ENCODE data around the gene ACVR2A.

The ACVR2A gene

DNA sequence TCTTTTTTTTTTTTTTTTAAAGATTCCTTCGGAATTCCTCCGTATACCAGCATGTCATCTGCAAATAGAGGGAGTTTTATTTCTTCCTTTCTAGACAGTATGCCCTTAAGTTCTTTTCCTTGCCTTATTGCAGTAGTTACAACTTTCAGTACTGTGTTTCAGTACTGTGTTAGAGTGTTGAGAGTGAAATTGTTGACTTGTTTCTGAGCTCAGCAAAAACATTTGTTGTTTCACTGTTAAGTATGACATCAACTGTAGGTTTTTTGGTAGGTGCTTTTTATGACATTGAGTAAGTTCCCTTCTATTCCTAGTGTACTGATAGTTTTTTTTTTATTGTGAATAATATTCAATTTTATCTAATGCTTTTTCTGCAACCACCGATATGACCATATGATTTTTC lies 43.9 kb downstream of the ACVR2A start:
- no peaks in the 10 kb centered on the region for H3K27me3 ChIP-seq (replicated peaks in 2 of 5; ENCODE audit: control insufficient read depth in 4 of 5, insufficient read depth in 5 of 5, low read length in 4 of 5)
- WGBS (ENCODE audit: insufficient coverage) = 100% methylated on average over 1 of the region's 3 CpGs
- no peak for DNase-seq
- CTCF ChIA-PET = no interaction called here
- no peaks in the 10 kb centered on the region for H3K9me3 ChIP-seq (ENCODE audit: control extremely low read depth in 1 of 5, control insufficient read depth in 4 of 5, insufficient read depth in 2 of 5, low read depth in 1 of 5, low read length in 4 of 5)
- POLR2A ChIA-PET = no interaction called here
- H3K27ac ChIP-seq (ENCODE audit: insufficient read depth in 1 of 2, low read depth in 1 of 2, low read length in 2 of 2, poor library complexity in 1 of 2, severe bottlenecking in 2 of 2) = no peak overlapping the region
- H3K36me3 ChIP-seq (ENCODE audit: control insufficient read depth in 4 of 4, insufficient read depth in 4 of 4, low read length in 3 of 4) = no peaks in the 10 kb centered on the region
- H3K4me3 ChIP-seq (ENCODE audit: control insufficient read depth in 1 of 7, extremely low read depth in 1 of 7, insufficient read depth in 4 of 7, low read depth in 2 of 7, low read length in 6 of 7) = no peak overlapping the region
- H3K4me1 ChIP-seq (ENCODE audit: control extremely low read depth in 1 of 4, control insufficient read depth in 4 of 4, insufficient read depth in 4 of 4, low read length in 3 of 4) = peaks cover 0 to 6% (median 0%) of the 10 kb centered on the region in 4 experiments

DNA sequence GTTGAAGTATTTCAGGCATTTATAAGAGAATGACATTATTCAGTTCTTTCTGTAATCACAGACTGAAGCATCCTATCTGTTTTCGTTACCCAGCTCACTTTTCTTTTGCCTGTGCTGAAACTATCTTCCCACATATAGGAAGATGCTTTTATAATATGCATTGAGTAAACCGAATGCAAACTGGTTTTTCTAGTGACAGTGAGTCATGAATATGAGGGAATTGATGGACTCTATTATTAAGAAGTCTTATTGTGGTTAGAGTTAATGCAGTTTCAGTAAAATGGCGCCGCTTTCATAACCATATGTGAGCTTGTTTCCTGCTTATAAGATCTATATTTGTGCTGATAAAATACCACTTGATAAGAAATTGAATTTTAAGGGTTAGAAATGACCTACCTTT lies 59.2 kb downstream of the ACVR2A start:
- Histone ChIP-seq H3K27ac (ENCODE audit: insufficient read depth in 1 of 2, low read depth in 1 of 2, low read length in 2 of 2, poor library complexity in 1 of 2, severe bottlenecking in 2 of 2) (no peak overlapping the region), H3K36me3 (ENCODE audit: control insufficient read depth in 4 of 4, insufficient read depth in 4 of 4, low read length in 3 of 4) (no peaks in the 10 kb centered on the region), H3K4me3 (ENCODE audit: control insufficient read depth in 1 of 7, extremely low read depth in 1 of 7, insufficient read depth in 4 of 7, low read depth in 2 of 7, low read length in 6 of 7) (no peak overlapping the region), H3K4me1 (ENCODE audit: control extremely low read depth in 1 of 4, control insufficient read depth in 4 of 4, insufficient read depth in 4 of 4, low read length in 3 of 4) (no peaks in the 10 kb centered on the region), H3K9me3 (ENCODE audit: control extremely low read depth in 1 of 5, control insufficient read depth in 4 of 5, insufficient read depth in 2 of 5, low read depth in 1 of 5, low read length in 4 of 5) (no peaks in the 10 kb centered on the region), H3K27me3 (replicated peaks in 2 of 5; ENCODE audit: control insufficient read depth in 4 of 5, insufficient read depth in 5 of 5, low read length in 4 of 5) (no peaks in the 10 kb centered on the region)
- 69% methylated on average over 3 of the region's 4 CpGs for WGBS (ENCODE audit: insufficient coverage)
- CTCF ChIA-PET = interaction anchor here (0.9 kb wide), 1 partner anchor 68 kb away, joined by 3 read pairs; no protein-coding TSS in a partner anchor
- no peak for DNase-seq
- POLR2A ChIA-PET = no interaction called here

DNA sequence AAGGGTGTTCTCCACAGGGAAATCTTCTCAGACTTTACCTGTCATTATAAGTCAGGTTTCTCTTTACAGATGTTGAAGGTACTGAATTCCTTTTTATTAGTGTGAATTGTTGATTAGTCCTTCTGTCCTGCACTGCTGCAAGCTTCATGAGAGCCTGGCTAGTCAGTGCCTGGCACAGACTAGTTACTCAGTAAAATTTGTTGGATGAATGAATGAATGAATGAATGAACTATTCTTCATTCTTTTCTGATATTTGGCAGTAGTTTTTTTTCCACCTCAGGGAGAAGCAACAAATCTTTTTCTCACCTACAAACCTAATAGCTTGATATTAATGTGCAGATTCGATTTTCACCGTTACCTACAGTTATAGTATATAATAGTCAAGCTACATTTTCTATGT lies 64.3 kb downstream of the ACVR2A start:
- Histone ChIP-seq H3K27ac (ENCODE audit: insufficient read depth in 1 of 2, low read depth in 1 of 2, low read length in 2 of 2, poor library complexity in 1 of 2, severe bottlenecking in 2 of 2) (no peak overlapping the region), H3K4me1 (ENCODE audit: control extremely low read depth in 1 of 4, control insufficient read depth in 4 of 4, insufficient read depth in 4 of 4, low read length in 3 of 4) (peaks cover 0 to 6% (median 2%) of the 10 kb centered on the region in 4 experiments), H3K4me3 (ENCODE audit: control insufficient read depth in 1 of 7, extremely low read depth in 1 of 7, insufficient read depth in 4 of 7, low read depth in 2 of 7, low read length in 6 of 7) (no peak overlapping the region), H3K9me3 (ENCODE audit: control extremely low read depth in 1 of 5, control insufficient read depth in 4 of 5, insufficient read depth in 2 of 5, low read depth in 1 of 5, low read length in 4 of 5) (no peaks in the 10 kb centered on the region), H3K27me3 (replicated peaks in 2 of 5; ENCODE audit: control insufficient read depth in 4 of 5, insufficient read depth in 5 of 5, low read length in 4 of 5) (no peaks in the 10 kb centered on the region), H3K36me3 (ENCODE audit: control insufficient read depth in 4 of 4, insufficient read depth in 4 of 4, low read length in 3 of 4) (no peaks in the 10 kb centered on the region)
- ChIA-PET CTCF (interaction anchor here (0.6 to 5.9 kb wide), 10 partner anchors 16 to 1183 kb away, joined by 3 to 57 read pairs (median 4); partner anchors contain the start of gene ACVR2A), POLR2A (no interaction called here)
- no peak for DNase-seq
- no CpG with 5 or more reads among the region's 2 CpGs for WGBS (ENCODE audit: insufficient coverage)

DNA sequence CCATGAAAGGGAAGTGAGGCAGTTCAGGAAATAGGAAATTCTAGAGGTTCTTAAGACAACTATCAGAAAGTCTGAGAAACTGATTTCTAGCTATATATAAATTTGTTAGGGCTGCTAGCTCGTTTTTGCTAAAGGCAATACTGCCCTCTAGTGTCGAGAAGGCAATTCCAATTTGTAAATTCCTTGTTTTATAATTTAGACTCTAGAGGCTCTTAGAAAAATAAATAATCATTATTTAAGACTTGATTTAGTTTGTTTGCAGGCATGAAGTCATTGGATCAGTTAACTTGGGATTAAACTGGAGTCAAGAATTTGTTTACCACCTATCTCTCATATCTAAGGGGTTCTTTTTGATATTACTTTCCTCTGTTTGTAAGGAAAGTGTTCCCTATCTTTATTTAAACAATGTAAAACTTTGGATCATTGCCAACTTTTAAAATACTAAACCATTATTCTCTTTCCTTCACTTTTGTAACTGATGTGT lies 66.2 kb downstream of the ACVR2A start:
- Histone ChIP-seq H3K4me3 (ENCODE audit: control insufficient read depth in 1 of 7, extremely low read depth in 1 of 7, insufficient read depth in 4 of 7, low read depth in 2 of 7, low read length in 6 of 7) (no peak overlapping the region), H3K4me1 (ENCODE audit: control extremely low read depth in 1 of 4, control insufficient read depth in 4 of 4, insufficient read depth in 4 of 4, low read length in 3 of 4) (peaks cover 0 to 6% (median 2%) of the 10 kb centered on the region in 4 experiments), H3K27me3 (replicated peaks in 2 of 5; ENCODE audit: control insufficient read depth in 4 of 5, insufficient read depth in 5 of 5, low read length in 4 of 5) (no peaks in the 10 kb centered on the region), H3K9me3 (ENCODE audit: control extremely low read depth in 1 of 5, control insufficient read depth in 4 of 5, insufficient read depth in 2 of 5, low read depth in 1 of 5, low read length in 4 of 5) (no peaks in the 10 kb centered on the region), H3K27ac (ENCODE audit: insufficient read depth in 1 of 2, low read depth in 1 of 2, low read length in 2 of 2, poor library complexity in 1 of 2, severe bottlenecking in 2 of 2) (no peak overlapping the region), H3K36me3 (ENCODE audit: control insufficient read depth in 4 of 4, insufficient read depth in 4 of 4, low read length in 3 of 4) (no peaks in the 10 kb centered on the region)
- no CpG with 5 or more reads among the region's 2 CpGs for WGBS (ENCODE audit: insufficient coverage)
- ChIA-PET CTCF (interaction anchor here (0.6 to 5.9 kb wide), 9 partner anchors 9 to 1179 kb away, joined by 3 to 57 read pairs (median 4); no protein-coding TSS in a partner anchor), POLR2A (no interaction called here)
- peak; percentile 65 to 86 (median 77) for DNase-seq

DNA sequence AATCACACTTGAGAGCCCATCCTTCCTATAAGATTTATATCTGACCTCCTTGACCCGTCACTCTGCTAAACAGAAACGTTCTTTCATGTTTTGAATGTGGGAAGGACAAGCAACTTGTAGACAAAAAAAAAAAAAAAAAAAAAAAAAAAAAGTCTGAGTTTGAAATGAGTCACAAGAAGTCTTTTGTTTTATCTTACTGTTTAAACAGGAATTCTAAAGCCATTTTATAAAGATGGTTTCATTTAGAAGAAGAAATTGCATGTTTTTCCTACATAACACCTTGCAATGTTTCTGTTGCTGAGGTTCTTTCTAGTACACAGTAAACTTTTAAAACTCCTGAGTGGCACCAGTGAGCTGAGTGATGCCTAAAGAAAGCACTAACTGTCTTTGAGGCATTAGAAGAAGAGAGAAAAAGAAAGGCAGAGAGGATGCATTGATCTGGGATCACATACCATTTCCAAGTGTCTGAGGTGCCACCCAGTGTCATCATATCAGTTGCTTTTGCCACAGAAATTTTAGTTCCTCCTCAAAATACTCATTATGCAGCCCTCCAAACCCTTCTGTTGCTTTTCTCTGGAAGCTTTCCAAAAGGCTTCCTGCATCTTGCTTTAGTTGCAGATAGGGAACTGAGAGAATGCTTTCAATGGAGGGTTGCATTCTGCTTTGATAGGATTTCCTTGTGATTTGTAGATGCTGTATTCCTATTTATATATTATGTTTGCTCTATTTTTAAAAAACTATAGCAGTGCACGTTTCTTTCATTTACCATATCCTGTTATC lies 69.1 kb downstream of the ACVR2A start:
- Histone ChIP-seq H3K4me3 (ENCODE audit: control insufficient read depth in 1 of 7, extremely low read depth in 1 of 7, insufficient read depth in 4 of 7, low read depth in 2 of 7, low read length in 6 of 7) (no peak overlapping the region), H3K27ac (ENCODE audit: insufficient read depth in 1 of 2, low read depth in 1 of 2, low read length in 2 of 2, poor library complexity in 1 of 2, severe bottlenecking in 2 of 2) (no peak overlapping the region), H3K36me3 (ENCODE audit: control insufficient read depth in 4 of 4, insufficient read depth in 4 of 4, low read length in 3 of 4) (no peaks in the 10 kb centered on the region), H3K4me1 (ENCODE audit: control extremely low read depth in 1 of 4, control insufficient read depth in 4 of 4, insufficient read depth in 4 of 4, low read length in 3 of 4) (peaks cover 0 to 6% (median 2%) of the 10 kb centered on the region in 4 experiments), H3K9me3 (ENCODE audit: control extremely low read depth in 1 of 5, control insufficient read depth in 4 of 5, insufficient read depth in 2 of 5, low read depth in 1 of 5, low read length in 4 of 5) (no peaks in the 10 kb centered on the region), H3K27me3 (replicated peaks in 2 of 5; ENCODE audit: control insufficient read depth in 4 of 5, insufficient read depth in 5 of 5, low read length in 4 of 5) (no peaks in the 10 kb centered on the region)
- CTCF ChIA-PET = interaction anchor here (0.6 to 5.9 kb wide), 3 partner anchors 552 to 869 kb away, joined by 3 to 57 read pairs (median 47); no protein-coding TSS in a partner anchor
- peak; percentile 22 to 69 (median 64) for DNase-seq
- no CpG with 5 or more reads among the region's 3 CpGs for WGBS (ENCODE audit: insufficient coverage)
- POLR2A ChIA-PET = no interaction called here

DNA sequence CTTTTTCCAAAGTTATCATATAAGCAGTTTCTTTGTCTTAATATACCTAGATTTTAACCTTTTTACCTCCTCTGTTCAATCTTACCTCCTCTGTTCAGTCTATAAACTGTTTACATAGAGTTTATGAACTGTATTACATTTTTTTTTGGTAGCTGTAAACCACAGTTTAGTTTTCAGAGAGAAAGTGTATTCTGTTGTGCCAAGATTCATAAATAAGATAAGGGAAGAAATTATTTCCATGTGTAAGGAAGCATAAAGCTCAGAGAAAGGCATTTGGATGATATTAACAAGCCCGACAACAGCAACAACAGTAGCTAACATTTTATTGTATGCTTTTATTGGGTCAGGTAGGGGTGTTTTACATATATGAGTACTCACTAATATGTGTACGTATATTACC lies 71.2 kb downstream of the ACVR2A start:
- DNase-seq = no peak
- H3K36me3 ChIP-seq (ENCODE audit: control insufficient read depth in 4 of 4, insufficient read depth in 4 of 4, low read length in 3 of 4) = no peaks in the 10 kb centered on the region
- peaks cover 0 to 6% (median 2%) of the 10 kb centered on the region in 4 experiments for H3K4me1 ChIP-seq (ENCODE audit: control extremely low read depth in 1 of 4, control insufficient read depth in 4 of 4, insufficient read depth in 4 of 4, low read length in 3 of 4)
- no peak overlapping the region for H3K4me3 ChIP-seq (ENCODE audit: control insufficient read depth in 1 of 7, extremely low read depth in 1 of 7, insufficient read depth in 4 of 7, low read depth in 2 of 7, low read length in 6 of 7)
- H3K27me3 ChIP-seq (replicated peaks in 2 of 5; ENCODE audit: control insufficient read depth in 4 of 5, insufficient read depth in 5 of 5, low read length in 4 of 5) = no peaks in the 10 kb centered on the region
- ChIA-PET CTCF (interaction anchor here (0.9 to 1.3 kb wide), 3 partner anchors 12 to 871 kb away, joined by 4 to 6 read pairs (median 5); no protein-coding TSS in a partner anchor), POLR2A (interaction anchor here (0.6 kb wide), 1 partner anchor 845 kb away, joined by 3 read pairs; no protein-coding TSS in a partner anchor)
- no peaks in the 10 kb centered on the region for H3K9me3 ChIP-seq (ENCODE audit: control extremely low read depth in 1 of 5, control insufficient read depth in 4 of 5, insufficient read depth in 2 of 5, low read depth in 1 of 5, low read length in 4 of 5)
- H3K27ac ChIP-seq (ENCODE audit: insufficient read depth in 1 of 2, low read depth in 1 of 2, low read length in 2 of 2, poor library complexity in 1 of 2, severe bottlenecking in 2 of 2) = no peak overlapping the region
- WGBS (ENCODE audit: insufficient coverage) = no CpG with 5 or more reads among the region's 2 CpGs

DNA sequence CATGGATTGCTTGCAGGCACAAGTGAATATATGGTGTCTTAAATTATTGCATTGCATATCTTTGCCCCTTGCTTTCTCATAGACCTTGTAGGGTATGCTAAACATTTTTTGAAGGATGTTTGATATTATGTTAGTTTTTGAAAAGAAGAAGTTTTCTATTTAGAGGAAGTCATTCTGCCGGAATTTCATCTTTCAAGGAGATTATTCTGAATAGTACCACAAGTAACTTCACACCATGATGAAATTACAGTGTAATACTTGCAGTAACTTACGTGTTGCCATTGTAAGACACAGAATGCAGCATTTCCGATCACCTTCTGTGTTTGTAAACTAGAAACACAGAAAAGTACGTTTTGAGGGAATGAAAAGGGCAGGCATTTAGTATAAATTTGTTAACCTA lies 71.9 kb downstream of the ACVR2A start:
- H3K4me1 ChIP-seq (ENCODE audit: control extremely low read depth in 1 of 4, control insufficient read depth in 4 of 4, insufficient read depth in 4 of 4, low read length in 3 of 4) = peaks cover 0 to 6% (median 2%) of the 10 kb centered on the region in 4 experiments
- DNase-seq = peak in 1 of 3 donors; percentile 6
- ChIA-PET CTCF (interaction anchor here (1.0 kb wide), 1 partner anchor 872 kb away, joined by 4 read pairs; no protein-coding TSS in a partner anchor), POLR2A (no interaction called here)
- H3K4me3 ChIP-seq (ENCODE audit: control insufficient read depth in 1 of 7, extremely low read depth in 1 of 7, insufficient read depth in 4 of 7, low read depth in 2 of 7, low read length in 6 of 7) = no peak overlapping the region
- WGBS (ENCODE audit: insufficient coverage) = no CpG with 5 or more reads among the region's 4 CpGs
- no peaks in the 10 kb centered on the region for H3K9me3 ChIP-seq (ENCODE audit: control extremely low read depth in 1 of 5, control insufficient read depth in 4 of 5, insufficient read depth in 2 of 5, low read depth in 1 of 5, low read length in 4 of 5)
- H3K27me3 ChIP-seq (replicated peaks in 2 of 5; ENCODE audit: control insufficient read depth in 4 of 5, insufficient read depth in 5 of 5, low read length in 4 of 5) = no peaks in the 10 kb centered on the region
- no peak overlapping the region for H3K27ac ChIP-seq (ENCODE audit: insufficient read depth in 1 of 2, low read depth in 1 of 2, low read length in 2 of 2, poor library complexity in 1 of 2, severe bottlenecking in 2 of 2)
- no peaks in the 10 kb centered on the region for H3K36me3 ChIP-seq (ENCODE audit: control insufficient read depth in 4 of 4, insufficient read depth in 4 of 4, low read length in 3 of 4)
